ENCODE measurements around the gene NDUFAF8.

GRCh38 chr17:81237591-81238489 lies 1.3 kb upstream of the NDUFAF8 start:
- TF ChIP-seq POLR2A (IDR thresholded peaks at IDR 0.05; ENCODE audit: borderline replicate concordance, extremely low read depth, insufficient read depth, insufficient read length) (no peak), RAD21 (IDR thresholded peaks at IDR 0.05; ENCODE audit: low read depth) (no peak), ZNF274 (IDR thresholded peaks at IDR 0.05; ENCODE audit: low read depth, low read length) (no peak), POLR2AphosphoS5 (IDR thresholded peaks at IDR 0.05; ENCODE audit: low read depth, low read length) (no peak), ELF1 (IDR thresholded peaks at IDR 0.05; ENCODE audit: borderline replicate concordance, low read depth) (no peak), EZH2 (IDR thresholded peaks at IDR 0.05) (no peak), SIN3A (IDR thresholded peaks at IDR 0.05; ENCODE audit: low read depth) (no peak), TCF7L2 (IDR thresholded peaks at IDR 0.05; ENCODE audit: borderline replicate concordance, extremely low read depth, insufficient read depth, insufficient read length) (no peak), CBX3 (IDR thresholded peaks at IDR 0.05; ENCODE audit: low read depth) (no peak), SRF (IDR thresholded peaks at IDR 0.05; ENCODE audit: low read depth) (no peak)
- TF ChIP-seq, protein P1, sequence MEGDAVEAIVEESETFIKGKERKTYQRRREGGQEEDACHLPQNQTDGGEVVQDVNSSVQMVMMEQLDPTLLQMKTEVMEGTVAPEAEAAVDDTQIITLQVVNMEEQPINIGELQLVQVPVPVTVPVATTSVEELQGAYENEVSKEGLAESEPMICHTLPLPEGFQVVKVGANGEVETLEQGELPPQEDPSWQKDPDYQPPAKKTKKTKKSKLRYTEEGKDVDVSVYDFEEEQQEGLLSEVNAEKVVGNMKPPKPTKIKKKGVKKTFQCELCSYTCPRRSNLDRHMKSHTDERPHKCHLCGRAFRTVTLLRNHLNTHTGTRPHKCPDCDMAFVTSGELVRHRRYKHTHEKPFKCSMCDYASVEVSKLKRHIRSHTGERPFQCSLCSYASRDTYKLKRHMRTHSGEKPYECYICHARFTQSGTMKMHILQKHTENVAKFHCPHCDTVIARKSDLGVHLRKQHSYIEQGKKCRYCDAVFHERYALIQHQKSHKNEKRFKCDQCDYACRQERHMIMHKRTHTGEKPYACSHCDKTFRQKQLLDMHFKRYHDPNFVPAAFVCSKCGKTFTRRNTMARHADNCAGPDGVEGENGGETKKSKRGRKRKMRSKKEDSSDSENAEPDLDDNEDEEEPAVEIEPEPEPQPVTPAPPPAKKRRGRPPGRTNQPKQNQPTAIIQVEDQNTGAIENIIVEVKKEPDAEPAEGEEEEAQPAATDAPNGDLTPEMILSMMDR (IDR thresholded peaks at IDR 0.05 in 2 of 3, conservative IDR thresholded peaks at IDR 0.05 in 1 of 3; ENCODE audit: borderline replicate concordance in 1 of 3, insufficient read depth in 1 of 3, low read depth in 2 of 3, low read length in 2 of 3): no peak
- TF ChIP-seq, protein P2, sequence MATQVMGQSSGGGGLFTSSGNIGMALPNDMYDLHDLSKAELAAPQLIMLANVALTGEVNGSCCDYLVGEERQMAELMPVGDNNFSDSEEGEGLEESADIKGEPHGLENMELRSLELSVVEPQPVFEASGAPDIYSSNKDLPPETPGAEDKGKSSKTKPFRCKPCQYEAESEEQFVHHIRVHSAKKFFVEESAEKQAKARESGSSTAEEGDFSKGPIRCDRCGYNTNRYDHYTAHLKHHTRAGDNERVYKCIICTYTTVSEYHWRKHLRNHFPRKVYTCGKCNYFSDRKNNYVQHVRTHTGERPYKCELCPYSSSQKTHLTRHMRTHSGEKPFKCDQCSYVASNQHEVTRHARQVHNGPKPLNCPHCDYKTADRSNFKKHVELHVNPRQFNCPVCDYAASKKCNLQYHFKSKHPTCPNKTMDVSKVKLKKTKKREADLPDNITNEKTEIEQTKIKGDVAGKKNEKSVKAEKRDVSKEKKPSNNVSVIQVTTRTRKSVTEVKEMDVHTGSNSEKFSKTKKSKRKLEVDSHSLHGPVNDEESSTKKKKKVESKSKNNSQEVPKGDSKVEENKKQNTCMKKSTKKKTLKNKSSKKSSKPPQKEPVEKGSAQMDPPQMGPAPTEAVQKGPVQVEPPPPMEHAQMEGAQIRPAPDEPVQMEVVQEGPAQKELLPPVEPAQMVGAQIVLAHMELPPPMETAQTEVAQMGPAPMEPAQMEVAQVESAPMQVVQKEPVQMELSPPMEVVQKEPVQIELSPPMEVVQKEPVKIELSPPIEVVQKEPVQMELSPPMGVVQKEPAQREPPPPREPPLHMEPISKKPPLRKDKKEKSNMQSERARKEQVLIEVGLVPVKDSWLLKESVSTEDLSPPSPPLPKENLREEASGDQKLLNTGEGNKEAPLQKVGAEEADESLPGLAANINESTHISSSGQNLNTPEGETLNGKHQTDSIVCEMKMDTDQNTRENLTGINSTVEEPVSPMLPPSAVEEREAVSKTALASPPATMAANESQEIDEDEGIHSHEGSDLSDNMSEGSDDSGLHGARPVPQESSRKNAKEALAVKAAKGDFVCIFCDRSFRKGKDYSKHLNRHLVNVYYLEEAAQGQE (IDR thresholded peaks at IDR 0.05; ENCODE audit: low read depth): no peak

Measured in HCT116 (cell line).